ENCODE results near the gene JPT2. TPM values are rescaled to one million over a fixed set of nuclear protein-coding genes. Genes with fewer than 3 reads are reported as not detected.

Gene JPT2
- total and polyA plus RNA-seq, 3 donors from 2014 or later = 25.8 to 45.2 (median 27.9) TPM

- DNase-seq = no peak
Measured at GRCh38 chr16:1706386-1707192, 28.5 kb downstream of the JPT2 start.

GRCh38 chr16:1707193-1707790 lies 29.2 kb downstream of the JPT2 start:
- 9 to 11% methylated on average over 16 of the region's 16 CpGs for WGBS, 2 donors
- Histone ChIP-seq H3K27ac (peak overlapping the region; percentile 80 to 88), H3K36me3 (ENCODE audit: low read depth, missing control alignments) (no peaks in the 10 kb centered on the region), H3K4me1 (peaks cover 23% of the 10 kb centered on the region), H3K4me3 (peak overlapping the region; percentile 88 to 94), H3K27me3 (no peaks in the 10 kb centered on the region), H3K9me3 (no peaks in the 10 kb centered on the region)
- no peak for TF ChIP-seq POLR2A (IDR thresholded peaks at IDR 0.05)
- TF ChIP-seq CTCF (IDR thresholded peaks at IDR 0.05) = no peak
- DNase-seq = no peak
- intact Hi-C loops (cut with DNase I; ENCODE audit: low total_unique reads) = no loop called here

More at GRCh38 chr16:1706386-1707192, 28.5 kb downstream of the JPT2 start:
- Histone ChIP-seq H3K4me1 (peaks cover 23% of the 10 kb centered on the region), H3K9me3 (no peaks in the 10 kb centered on the region), H3K27ac (peak overlapping the region; percentile 80 to 88), H3K36me3 (ENCODE audit: low read depth, missing control alignments) (no peaks in the 10 kb centered on the region), H3K4me3 (peak overlapping the region; percentile 88 to 94), H3K27me3 (no peaks in the 10 kb centered on the region)
- no peak for TF ChIP-seq CTCF (IDR thresholded peaks at IDR 0.05)
- no peak for TF ChIP-seq POLR2A (IDR thresholded peaks at IDR 0.05)
- whole genome bisulfite sequencing, 2 donors = 1% methylated on average over 26 to 57 of the region's 62 CpGs
- intact Hi-C loops (cut with DNase I; ENCODE audit: low total_unique reads) = no loop called here

DNA sequence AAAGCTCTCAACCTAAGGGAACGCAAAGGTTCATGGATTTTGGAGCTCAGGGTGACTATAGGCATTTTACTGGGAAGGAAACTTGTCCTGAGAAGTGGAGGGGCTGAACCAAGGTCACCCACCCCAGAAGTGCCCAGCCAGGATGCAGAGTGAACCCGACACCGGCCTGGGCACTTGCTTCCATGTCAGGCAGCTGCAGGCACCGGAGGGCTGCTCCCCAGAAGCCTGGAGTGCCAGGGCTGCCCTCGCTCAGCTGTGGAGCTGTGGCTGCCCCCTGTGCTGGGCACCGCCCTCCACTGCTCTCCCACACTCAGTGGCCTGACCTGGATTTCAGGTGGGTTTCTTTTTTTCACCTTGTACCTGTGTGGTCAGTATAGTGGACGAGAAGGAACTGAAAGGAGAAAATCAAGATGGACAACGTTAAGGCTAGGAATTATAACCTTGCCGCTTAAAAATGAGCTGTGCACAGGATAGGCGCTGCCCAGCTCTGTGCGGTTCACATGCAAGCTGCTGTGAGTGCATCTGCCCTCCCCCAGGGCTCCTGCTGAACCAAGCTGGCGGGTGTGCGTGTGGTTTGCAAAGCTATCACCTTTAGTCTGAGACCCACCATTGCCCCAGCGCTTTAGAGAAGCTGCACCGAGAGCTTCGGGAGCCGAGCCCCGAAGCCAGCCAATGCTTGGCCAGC lies 30.1 kb downstream of the JPT2 start:
- Histone ChIP-seq H3K27me3 (no peaks in the 10 kb centered on the region), H3K27ac (no peak overlapping the region), H3K4me3 (no peak overlapping the region), H3K36me3 (ENCODE audit: low read depth, missing control alignments) (no peaks in the 10 kb centered on the region), H3K9me3 (no peaks in the 10 kb centered on the region), H3K4me1 (peaks cover 30% of the 10 kb centered on the region)
- WGBS, 2 donors = 87 to 89% methylated on average over 10 to 18 of the region's 18 CpGs
- intact Hi-C loops (cut with DNase I; ENCODE audit: low total_unique reads) = no loop called here
- no peak for TF ChIP-seq POLR2A (IDR thresholded peaks at IDR 0.05)
- TF ChIP-seq CTCF (IDR thresholded peaks at IDR 0.05) = no peak
- no peak for DNase-seq

GRCh38 chr16:1708768-1709180 lies 30.7 kb downstream of the JPT2 start:
- Histone ChIP-seq H3K27me3 (no peaks in the 10 kb centered on the region), H3K36me3 (ENCODE audit: low read depth, missing control alignments) (no peaks in the 10 kb centered on the region), H3K4me3 (no peak overlapping the region), H3K4me1 (peaks cover 30% of the 10 kb centered on the region), H3K27ac (no peak overlapping the region), H3K9me3 (no peaks in the 10 kb centered on the region)
- DNase-seq = no peak
- TF ChIP-seq CTCF (IDR thresholded peaks at IDR 0.05) (no peak), POLR2A (IDR thresholded peaks at IDR 0.05) (no peak)
- 83 to 84% methylated on average over 9 to 13 of the region's 13 CpGs for WGBS, 2 donors
- intact Hi-C loops (cut with DNase I; ENCODE audit: low total_unique reads) = no loop called here
